ENCODE measurements around the gene FAM174C.

FAM174C gene

DNA sequence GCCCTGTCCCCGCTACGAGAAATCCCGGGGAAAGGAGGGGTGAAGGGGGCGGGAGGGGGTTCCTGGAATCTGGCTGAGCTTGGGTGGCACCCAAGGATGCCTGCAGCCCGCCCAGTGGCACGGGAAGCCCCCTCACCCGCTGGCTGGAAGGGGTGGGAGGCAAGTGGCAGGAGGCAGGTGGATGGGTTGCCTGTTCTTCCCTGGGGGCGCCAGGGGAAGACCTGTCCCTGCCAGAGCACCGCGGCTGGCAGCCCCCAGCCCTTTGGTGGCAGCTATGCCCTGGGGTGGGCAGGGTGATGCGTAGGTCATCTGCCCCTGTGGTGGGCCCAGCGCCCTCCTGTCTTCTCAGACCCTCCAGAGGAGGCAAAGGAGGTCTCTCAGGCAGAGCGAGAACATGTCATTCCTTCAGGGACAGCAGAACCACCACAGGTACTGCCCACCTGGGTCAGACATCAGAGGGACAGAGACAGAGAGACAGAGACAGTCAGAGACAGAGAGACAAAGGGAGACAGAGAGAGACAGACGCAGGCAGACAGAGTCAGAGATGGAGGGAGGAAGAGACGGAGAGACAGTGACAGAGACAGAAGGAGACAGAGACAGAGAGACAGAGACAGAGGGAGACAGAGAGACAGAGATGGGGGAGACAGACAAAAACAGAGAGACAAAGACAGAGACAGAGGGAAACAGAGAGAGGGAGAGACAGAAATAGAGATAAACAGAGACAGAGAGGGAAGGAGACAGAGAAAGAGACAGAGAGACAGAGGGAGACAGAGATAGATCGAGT, 47.1 kb downstream of the FAM174C start:
- no peak for DNase-seq (ENCODE audit: low spot score)

- no peak for DNase-seq (ENCODE audit: low spot score)
Observed at GRCh38 chr19:1324249-1324805, 49.0 kb downstream of the FAM174C start.

GRCh38 chr19:1324806-1325567, 49.7 kb downstream of the FAM174C start:
- DNase-seq (ENCODE audit: low spot score), result no peak

GRCh38 chr19:1325568-1326294, 50.4 kb downstream of the FAM174C start:
- no peak for DNase-seq (ENCODE audit: low spot score)

- DNase-seq (ENCODE audit: low spot score), result no peak
Observed at GRCh38 chr19:1327125-1327524, 51.8 kb downstream of the FAM174C start.

Data from NAMALWA (cell line).